Activated T-cell treated with anti-CD3 and anti-CD28 coated beads, Interleukin-2, amount 50 U/mL, for 72 hours (primary cell): ENCODE data around the gene ZMIZ2. TPM values are rescaled to one million over a fixed set of nuclear protein-coding genes. Genes with fewer than 3 reads are reported as not detected.
"Not testable (repeated sequence)": the region's sequence is repeated elsewhere in the genome, so short reads cannot be mapped to it uniquely, and the experiment has no call there.

Source experiments
- ATAC-seq, 2 donors: fragments of 150-1000 bp; cut with Tn5 transposase; replicated peaks in 1 of 2; 2 replicates each; pipeline ENCODE4 v1.10.0; 2021; ENCODE audit warnings: moderate library complexity in 2 of 2, mild to moderate bottlenecking in 1 of 2
- DNase-seq, 2 donors: peaks; one replicate each; pipeline ENCODE4 v3.0.0; 2021 to 2022; ENCODE audit warnings: mixed read lengths in 1 of 2
- H3K27ac Mint-ChIP-seq: one replicate; pipeline ENCODE4 v1.8.0; 2022; ENCODE audit warnings: mild to moderate bottlenecking, moderate library complexity, mixed read lengths
- H3K27me3 Mint-ChIP-seq: one replicate; pipeline ENCODE4 v1.8.0; 2022; ENCODE audit warnings: low read depth, mixed read lengths
- H3K36me3 Mint-ChIP-seq, 2 donors: one replicate each; pipeline ENCODE4 v1.8.0; 2022; ENCODE audit warnings: mixed read lengths in 2 of 2, mild to moderate bottlenecking in 1 of 2; ENCODE audit not compliant: insufficient read depth in 2 of 2
- H3K4me1 Mint-ChIP-seq: one replicate; pipeline ENCODE4 v1.8.0; 2022; ENCODE audit warnings: low read depth, mixed read lengths
- H3K4me3 Mint-ChIP-seq, 2 donors: one replicate each; pipeline ENCODE4 v1.8.0; 2022; ENCODE audit warnings: mild to moderate bottlenecking in 2 of 2, mixed read lengths in 2 of 2, moderate library complexity in 2 of 2
- H3K9me3 Mint-ChIP-seq, 2 donors: one replicate each; pipeline ENCODE4 v1.8.0; 2022; ENCODE audit warnings: mixed read lengths in 2 of 2
- total RNA-seq, 2 donors: library from RNA; stranded (reverse); gene quantifications; one replicate each; pipeline ENCODE4 v1.2.3, GENCODE V29; 2022

ZMIZ2 gene
- total RNA-seq, 2 donors from 2014 or later = 101 to 113 TPM

DNA sequence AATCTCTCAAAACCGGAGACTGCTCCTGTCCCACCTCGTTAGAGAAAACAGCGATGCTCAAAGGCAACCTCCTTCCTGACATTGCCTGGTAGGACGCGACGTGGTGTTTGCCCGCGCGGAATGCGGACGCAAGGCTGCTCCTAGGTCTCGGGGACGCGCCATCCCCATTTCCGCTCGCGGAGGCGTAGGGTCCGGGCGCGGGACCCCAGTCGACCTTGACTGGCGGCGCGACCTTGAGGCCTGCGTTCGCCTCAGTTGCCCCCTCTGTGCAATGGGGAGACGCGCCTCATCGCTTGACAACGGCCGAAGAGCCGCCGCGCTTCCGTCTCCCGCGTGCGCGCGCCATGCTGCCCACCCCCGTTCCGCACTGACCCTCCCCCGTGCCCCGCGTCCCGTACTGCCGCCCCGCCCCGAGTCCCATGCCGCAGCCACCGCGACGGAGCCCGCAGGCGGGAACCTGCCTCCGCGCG lies 47.4 kb downstream of the ZMIZ2 start:
- Mint-ChIP-seq H3K4me3 (peak overlapping the region; percentile 90 to 100), H3K27me3 (no peaks in the 10 kb centered on the region), H3K4me1 (peaks cover 35% of the 10 kb centered on the region), H3K36me3 (peaks cover 21 to 28% of the 10 kb centered on the region in 2 donors), H3K27ac (peak overlapping the region; percentile 98), H3K9me3 (no peaks in the 10 kb centered on the region)
- ATAC-seq (peak in 1 of 2 donors; percentile 23), DNase-seq (no peak)

DNA sequence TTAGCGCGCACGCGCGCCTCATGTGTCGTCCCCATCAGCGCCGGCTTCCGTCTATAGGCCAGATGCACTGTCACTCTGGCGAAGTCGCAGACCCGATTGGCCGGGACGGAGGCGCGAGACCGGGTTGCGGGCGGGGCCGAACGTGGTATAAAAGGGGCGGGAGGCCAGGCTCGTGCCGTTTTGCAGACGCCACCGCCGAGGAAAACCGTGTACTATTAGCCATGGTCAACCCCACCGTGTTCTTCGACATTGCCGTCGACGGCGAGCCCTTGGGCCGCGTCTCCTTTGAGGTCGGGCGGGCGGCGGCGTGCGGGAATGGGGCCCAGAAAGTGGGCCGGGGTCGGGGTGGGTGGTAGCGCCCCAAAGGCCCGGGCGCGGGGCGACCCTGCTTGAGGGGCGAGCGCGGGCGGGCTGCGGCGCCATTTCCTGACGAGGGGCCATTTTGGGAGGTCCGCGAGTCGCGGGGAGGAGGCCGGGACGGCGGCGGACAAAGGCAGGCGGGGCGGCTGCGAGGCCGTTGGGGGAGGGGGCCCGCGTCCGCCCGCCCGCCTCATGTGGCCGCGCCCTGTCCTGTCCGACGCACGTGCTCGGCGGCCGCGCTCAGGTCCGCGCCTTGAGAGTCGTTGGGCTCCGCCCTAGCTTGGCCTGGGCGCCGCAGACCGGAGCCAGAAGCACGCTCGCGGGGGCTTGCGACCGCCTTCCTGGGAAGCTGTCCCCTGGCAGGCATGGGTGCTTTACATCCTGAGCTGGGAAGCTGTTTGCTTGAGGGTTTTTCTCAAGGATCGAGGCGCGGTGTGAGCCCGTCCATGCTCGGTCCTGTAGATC lies 48.1 kb downstream of the ZMIZ2 start, which contains the start of gene PPIA:
Gene PPIA (plus strand): TSS at position 178 of the 825 bp plus-strand sequence. CDS start 44 bp downstream, at position 222.
- Mint-ChIP-seq H3K4me1 (peaks cover 39% of the 10 kb centered on the region), H3K27ac (peak within 1 kb of the TSS; percentile 100), H3K9me3 (no peaks in the 10 kb centered on the region), H3K4me3 (peak within 1 kb of the TSS; percentile 90 to 100), H3K27me3 (no peaks in the 10 kb centered on the region), H3K36me3 (peaks cover 25 to 33% of the 10 kb centered on the region in 2 donors)
- ATAC-seq = peak; percentile 88 to 90
- peak; percentile 99 for DNase-seq

DNA sequence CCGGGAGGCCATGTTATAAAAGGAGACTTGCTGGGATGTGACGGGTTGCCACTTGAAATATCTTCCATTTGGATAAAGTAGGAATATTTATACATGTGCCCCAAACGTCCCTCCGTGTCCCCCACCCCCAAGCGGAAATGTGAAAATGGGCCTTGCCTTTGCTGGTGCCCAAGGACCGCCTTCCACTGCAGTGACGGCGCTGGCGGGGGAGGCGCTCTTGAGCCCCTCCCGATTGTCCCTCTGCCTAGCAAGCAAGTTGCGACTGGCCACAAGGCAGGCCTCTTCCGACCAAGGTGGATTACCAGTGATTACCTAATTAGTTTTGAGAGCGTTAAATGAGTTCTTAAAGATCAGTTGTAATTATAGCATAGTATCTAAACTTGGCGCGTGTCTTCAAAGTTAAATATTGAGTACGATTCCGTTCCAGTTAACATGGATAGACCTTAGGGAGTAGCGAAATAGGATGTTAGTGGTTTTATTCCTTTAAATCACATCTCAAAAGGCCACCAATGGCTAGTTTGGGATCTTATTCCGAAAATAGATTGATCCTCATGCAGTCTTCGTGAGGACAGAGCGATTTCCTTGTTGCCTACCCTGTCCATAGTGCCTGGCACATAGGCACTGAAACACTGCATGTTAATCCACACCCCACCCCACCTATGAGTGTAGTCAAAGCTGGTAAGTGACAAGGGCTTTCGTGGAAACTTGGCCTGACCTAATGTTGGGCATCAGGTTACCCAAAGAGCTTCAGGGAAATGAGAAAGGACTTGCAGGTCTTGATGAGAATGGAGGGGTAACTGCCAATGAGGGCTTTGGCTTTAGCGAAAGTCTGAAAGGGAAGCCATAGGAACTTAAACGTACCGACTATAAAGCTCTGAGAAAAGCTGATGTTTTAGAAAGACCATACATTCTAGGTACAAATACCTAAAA lies 48.9 kb downstream of the ZMIZ2 start:
- DNase-seq = peak; percentile 87 to 88
- Mint-ChIP-seq H3K4me3 (peak overlapping the region; percentile 90 to 100), H3K27me3 (no peaks in the 10 kb centered on the region), H3K27ac (peak overlapping the region; percentile 100), H3K9me3 (no peaks in the 10 kb centered on the region), H3K4me1 (peaks cover 40% of the 10 kb centered on the region), H3K36me3 (peaks cover 27 to 41% of the 10 kb centered on the region in 2 donors)
- ATAC-seq = peak; percentile 43 to 48

DNA sequence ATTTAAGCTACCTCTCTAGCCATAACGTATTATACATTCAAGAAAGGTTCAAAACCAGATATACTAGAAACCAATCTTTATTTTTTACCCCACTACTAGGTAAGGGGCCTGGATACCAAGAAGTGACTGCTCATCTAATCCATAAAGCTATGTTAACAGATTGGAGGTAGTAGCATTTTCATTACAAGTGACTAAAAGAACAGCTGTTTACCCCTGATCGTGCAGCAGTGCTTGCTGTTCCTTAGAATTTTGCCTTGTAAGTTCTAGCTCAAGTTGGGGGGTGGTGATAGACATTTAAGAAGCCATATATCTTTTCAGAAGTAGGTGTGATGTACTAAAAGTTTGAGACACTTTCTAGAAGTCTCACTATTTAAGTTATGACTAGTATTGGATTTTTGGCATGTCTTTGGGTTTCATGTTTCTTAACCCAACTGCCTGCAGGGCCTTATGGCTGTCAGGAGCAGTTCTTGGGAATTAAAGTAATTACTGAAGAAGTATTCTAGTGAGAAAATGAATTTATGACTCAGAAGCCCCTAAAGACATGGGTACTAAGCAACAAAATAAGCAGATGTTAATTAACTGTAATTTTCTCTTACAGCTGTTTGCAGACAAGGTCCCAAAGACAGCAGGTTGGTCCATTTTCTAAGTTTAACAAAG lies 50.1 kb downstream of the ZMIZ2 start:
- peak in 1 of 2 donors; percentile 1 for ATAC-seq

DNA sequence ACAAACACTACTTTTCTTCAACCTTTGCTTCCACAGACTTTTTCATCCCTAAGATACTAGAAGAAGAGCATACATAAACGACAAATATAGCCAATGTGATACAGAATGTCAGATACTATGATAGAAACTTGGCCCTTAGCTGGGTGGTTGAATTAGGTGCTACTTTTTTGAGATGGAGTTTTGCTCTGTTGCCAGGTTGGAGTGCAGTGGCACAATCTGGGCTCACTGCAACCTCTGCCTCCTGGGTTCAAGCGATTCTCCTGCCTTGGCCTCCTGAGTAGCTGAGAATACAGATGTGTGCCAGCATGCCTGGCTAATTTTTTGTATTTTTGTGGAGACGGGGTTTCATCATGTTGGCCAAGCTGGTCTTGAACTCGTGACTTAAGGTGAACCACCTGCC lies 51.3 kb downstream of the ZMIZ2 start:
- H3K27ac Mint-ChIP-seq = peak overlapping the region; percentile 93
- no peaks in the 10 kb centered on the region for H3K9me3 Mint-ChIP-seq
- no peak for DNase-seq
- H3K27me3 Mint-ChIP-seq = no peaks in the 10 kb centered on the region
- peaks cover 29 to 48% of the 10 kb centered on the region in 2 donors for H3K36me3 Mint-ChIP-seq
- H3K4me3 Mint-ChIP-seq = peak overlapping the region; percentile 8 to 60
- H3K4me1 Mint-ChIP-seq = peaks cover 40% of the 10 kb centered on the region
- no peak for ATAC-seq

More for the DNA sequence above, 50.1 kb downstream of the ZMIZ2 start:
- peaks cover 40% of the 10 kb centered on the region for H3K4me1 Mint-ChIP-seq
- H3K27ac Mint-ChIP-seq = peak overlapping the region; percentile 100
- no peaks in the 10 kb centered on the region for H3K9me3 Mint-ChIP-seq
- no peak for DNase-seq
- H3K27me3 Mint-ChIP-seq = no peaks in the 10 kb centered on the region
- peaks cover 29 to 47% of the 10 kb centered on the region in 2 donors for H3K36me3 Mint-ChIP-seq
- peak overlapping the region; percentile 90 to 100 for H3K4me3 Mint-ChIP-seq

DNA sequence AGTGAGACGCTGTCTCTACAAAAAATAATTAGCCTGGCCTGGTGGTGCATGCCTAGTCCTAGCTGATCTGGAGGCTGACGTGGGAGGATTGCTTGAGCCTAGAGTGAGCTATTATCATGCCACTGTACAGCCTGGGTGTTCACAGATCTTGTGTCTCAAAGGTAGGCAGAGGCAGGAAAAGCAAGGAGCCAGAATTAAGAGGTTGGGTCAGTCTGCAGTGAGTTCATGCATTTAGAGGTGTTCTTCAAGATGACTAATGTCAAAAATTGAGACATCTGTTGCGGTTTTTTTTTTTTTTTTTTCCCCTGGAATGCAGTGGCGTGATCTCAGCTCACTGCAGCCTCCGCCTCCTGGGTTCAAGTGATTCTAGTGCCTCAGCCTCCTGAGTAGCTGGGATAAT lies 53.2 kb downstream of the ZMIZ2 start:
- ATAC-seq = no peak
- peak overlapping the region; percentile 95 for H3K27ac Mint-ChIP-seq
- H3K36me3 Mint-ChIP-seq = peaks cover 27 to 48% of the 10 kb centered on the region in 2 donors
- no peak for DNase-seq
- no peaks in the 10 kb centered on the region for H3K9me3 Mint-ChIP-seq
- no peaks in the 10 kb centered on the region for H3K27me3 Mint-ChIP-seq
- peaks cover 40% of the 10 kb centered on the region for H3K4me1 Mint-ChIP-seq
- no peak overlapping the region for H3K4me3 Mint-ChIP-seq

DNA sequence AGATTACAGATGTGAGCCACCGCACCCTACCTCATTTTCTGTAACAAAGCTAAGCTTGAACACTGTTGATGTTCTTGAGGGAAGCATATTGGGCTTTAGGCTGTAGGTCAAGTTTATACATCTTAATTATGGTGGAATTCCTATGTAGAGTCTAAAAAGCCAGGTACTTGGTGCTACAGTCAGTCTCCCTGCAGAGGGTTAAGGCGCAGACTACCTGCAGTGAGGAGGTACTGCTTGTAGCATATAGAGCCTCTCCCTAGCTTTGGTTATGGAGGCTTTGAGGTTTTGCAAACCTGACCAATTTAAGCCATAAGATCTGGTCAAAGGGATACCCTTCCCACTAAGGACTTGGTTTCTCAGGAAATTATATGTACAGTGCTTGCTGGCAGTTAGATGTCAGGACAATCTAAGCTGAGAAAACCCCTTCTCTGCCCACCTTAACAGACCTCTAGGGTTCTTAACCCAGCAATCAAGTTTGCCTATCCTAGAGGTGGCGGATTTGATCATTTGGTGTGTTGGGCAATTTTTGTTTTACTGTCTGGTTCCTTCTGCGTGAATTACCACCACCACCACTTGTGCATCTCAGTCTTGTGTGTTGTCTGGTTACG lies 53.9 kb downstream of the ZMIZ2 start:
- ATAC-seq = no peak
- Mint-ChIP-seq H3K4me1 (peaks cover 37% of the 10 kb centered on the region), H3K4me3 (no peak overlapping the region), H3K27ac (no peak overlapping the region), H3K9me3 (no peaks in the 10 kb centered on the region), H3K36me3 (peaks cover 24 to 45% of the 10 kb centered on the region in 2 donors), H3K27me3 (no peaks in the 10 kb centered on the region)
- no peak for DNase-seq

DNA sequence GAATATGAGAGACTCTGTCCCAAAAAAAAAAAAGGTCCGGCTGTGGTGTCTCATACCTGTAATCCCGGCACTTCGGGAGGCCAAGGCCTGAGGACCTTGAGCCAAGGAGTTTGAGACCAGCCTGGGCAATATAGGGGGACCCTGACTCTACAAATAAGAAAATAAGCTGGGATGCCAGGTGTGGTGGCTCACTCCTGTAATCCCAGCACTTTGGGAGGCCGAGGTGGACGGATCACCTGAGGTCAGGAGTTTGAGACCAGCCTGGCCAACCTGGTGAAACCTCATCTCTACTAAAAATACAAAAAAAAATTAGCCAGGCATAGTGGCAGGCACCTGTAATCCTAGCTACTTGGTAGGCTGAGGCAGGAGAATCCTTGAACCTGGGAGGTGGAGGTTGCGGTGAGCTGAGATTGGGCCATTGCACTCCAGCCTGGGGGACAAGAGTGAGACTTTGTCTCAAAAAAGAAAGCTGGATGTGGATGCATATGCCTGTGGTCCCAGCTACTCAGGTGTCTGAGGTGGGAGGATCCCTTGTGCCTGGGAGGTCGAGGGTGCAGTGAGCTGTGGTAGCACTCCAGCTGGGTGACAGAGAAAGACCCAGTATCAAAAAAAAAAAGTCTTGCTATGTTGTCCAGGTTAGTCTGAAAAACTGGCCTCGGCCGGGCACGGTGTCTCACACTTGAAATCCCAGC lies 55.3 kb downstream of the ZMIZ2 start:
- Mint-ChIP-seq H3K36me3 (peaks cover 15 to 33% of the 10 kb centered on the region in 2 donors), H3K4me1 (peaks cover 22% of the 10 kb centered on the region)
- H3K27me3 Mint-ChIP-seq, ATAC-seq, H3K27ac Mint-ChIP-seq, H3K4me3 Mint-ChIP-seq, DNase-seq, H3K9me3 Mint-ChIP-seq: not testable (repeated sequence)

DNA sequence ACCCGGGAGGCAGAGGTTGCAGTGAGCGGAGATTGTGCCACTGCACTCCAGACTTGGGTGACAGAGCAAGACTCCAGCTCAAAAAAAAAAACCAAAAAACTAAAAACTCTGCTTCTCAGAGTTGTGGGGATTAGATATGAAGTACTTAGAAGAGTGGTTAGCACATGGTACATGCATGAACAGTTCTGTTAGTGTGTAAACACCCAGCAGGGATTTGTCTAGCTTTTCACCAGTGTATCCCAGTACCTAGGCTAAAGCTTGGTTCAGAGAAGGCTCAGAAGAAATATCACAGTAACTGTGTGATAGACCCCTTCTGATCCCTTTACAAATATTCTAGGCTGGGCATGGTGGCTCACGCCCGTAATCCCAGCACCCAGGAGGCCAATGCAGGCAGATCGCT lies 57.3 kb downstream of the ZMIZ2 start:
- Mint-ChIP-seq H3K9me3 (no peaks in the 10 kb centered on the region), H3K27ac (peak overlapping the region; percentile 58), H3K36me3 (peaks cover 8 to 22% of the 10 kb centered on the region in 2 donors), H3K27me3 (no peaks in the 10 kb centered on the region), H3K4me3 (no peak overlapping the region), H3K4me1 (peaks cover 12% of the 10 kb centered on the region)
- ATAC-seq (peak; percentile 10 to 16), DNase-seq (no peak)

DNA sequence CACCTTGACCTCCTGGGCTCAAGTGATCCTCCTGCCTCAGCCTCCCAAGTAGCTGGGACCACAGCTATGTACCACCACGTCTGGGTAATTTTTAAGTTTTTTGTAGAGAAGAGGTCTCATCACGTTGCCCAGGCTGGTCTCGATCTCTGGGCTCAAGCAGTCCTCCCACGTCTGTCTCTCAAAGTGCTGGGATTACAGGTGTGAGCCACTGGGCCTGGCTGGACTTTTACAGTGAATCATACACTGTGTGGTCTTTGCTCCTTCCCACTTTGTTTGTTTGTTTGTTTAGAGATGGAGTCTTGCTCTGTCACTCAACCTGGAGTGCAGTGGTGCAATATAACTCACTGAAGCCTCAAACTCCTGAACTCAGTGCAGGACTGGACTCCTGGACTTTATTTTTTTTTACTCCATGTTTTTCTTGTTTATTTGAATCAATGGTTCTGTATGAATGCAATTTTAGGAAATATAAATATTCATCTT lies 60.3 kb downstream of the ZMIZ2 start:
- Mint-ChIP-seq H3K4me3 (no peak overlapping the region), H3K36me3 (peaks cover 0 to 2% of the 10 kb centered on the region in 2 donors), H3K27me3 (no peaks in the 10 kb centered on the region), H3K27ac (no peak overlapping the region), H3K4me1 (peaks cover 7% of the 10 kb centered on the region), H3K9me3 (no peaks in the 10 kb centered on the region)
- no peak for DNase-seq
- ATAC-seq = peak in 1 of 2 donors; percentile 14

DNA sequence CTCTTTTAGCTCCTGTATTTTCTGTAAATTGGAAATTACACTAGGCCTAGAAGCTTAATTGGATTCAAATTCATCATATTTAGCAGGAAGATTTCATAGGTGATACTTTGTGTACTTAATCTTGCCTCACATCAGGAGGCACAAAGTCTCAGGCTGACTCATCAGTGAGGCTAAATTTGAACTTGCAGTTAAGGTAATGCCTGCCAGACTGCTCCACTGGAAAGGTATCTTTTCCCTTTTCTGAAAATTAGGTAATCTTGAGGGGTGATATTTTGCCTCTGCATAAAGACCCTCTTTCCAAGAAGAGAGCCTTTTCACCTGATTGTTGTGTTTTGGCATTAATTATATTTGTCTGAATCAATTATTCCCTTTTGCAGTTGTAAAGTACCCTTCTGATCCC lies 62.4 kb downstream of the ZMIZ2 start:
- ATAC-seq (no peak), DNase-seq (no peak)
- Mint-ChIP-seq H3K4me1 (peaks cover 7% of the 10 kb centered on the region), H3K36me3 (no peaks in the 10 kb centered on the region), H3K9me3 (no peaks in the 10 kb centered on the region), H3K27me3 (no peaks in the 10 kb centered on the region), H3K4me3 (no peak overlapping the region), H3K27ac (no peak overlapping the region)
